Caco-2 (cell line): ENCODE results near the gene GNG7. TPM values are rescaled to one million over a fixed set of nuclear protein-coding genes. Genes with fewer than 3 reads are reported as not detected.
"Not testable (repeated sequence)": the region's sequence is repeated elsewhere in the genome, so short reads cannot be mapped to it uniquely, and the experiment has no call there.

Experiments
- BruUV-seq: library from RNA; stranded (reverse); fragments of 400-500 nt; replicated peaks from 2 replicates; lab custom pipeline; 2021; lab: Mats Ljungman, UMichigan
- CTCF ChIA-PET: fragments of 300-600 bp; sonication (Branson Sonifier 250); formaldehyde crosslinking; loops from one replicate; lab custom pipeline; 2022; ENCODE audit warnings: antibody characterized with exemption; lab: Charles Lee
- POLR2A ChIA-PET: fragments of 300-600 bp; sonication (Branson Sonifier 250); formaldehyde crosslinking; loops from one replicate; lab custom pipeline; 2022; ENCODE audit warnings: antibody characterized with exemption; lab: Charles Lee
- DNase-seq, 2 experiments: peaks; one replicate each; pipeline versions ENCODE4 v3.0.0 to v3.0.0-alpha.2; 2020 to 2022
- H3K27me3 ChIP-seq: replicated peaks from 2 replicates; pipeline ENCODE4 v1.6.0; 2011; ENCODE audit warnings: low read length; ENCODE audit not compliant: control insufficient read depth, insufficient read depth
- H3K36me3 ChIP-seq: 2 replicates; pipeline ENCODE4 v1.5.1; 2011; ENCODE audit warnings: low read length; ENCODE audit not compliant: control insufficient read depth, insufficient read depth
- H3K4me1 ChIP-seq: fragments of 250-450 bp; sonication (Bioruptor Pico); 2 replicates; pipeline ENCODE4 v1.5.1; 2020; ENCODE audit warnings: mild to moderate bottlenecking
- H3K4me3 ChIP-seq: 2 replicates; pipeline ENCODE4 v1.5.1; 2011; ENCODE audit warnings: low read depth, mild to moderate bottlenecking, control low read depth, low read length
- H3K9me3 ChIP-seq: fragments of 250-450 bp; sonication (Bioruptor Pico); 2 replicates; pipeline ENCODE4 v1.5.1; 2020; ENCODE audit warnings: mild to moderate bottlenecking, moderate library complexity
- H3K27ac Mint-ChIP-seq: one replicate; pipeline ENCODE4 v1.8.0; 2022; ENCODE audit warnings: mixed read lengths; ENCODE audit not compliant: unreplicated experiment
- H3K27me3 Mint-ChIP-seq: one replicate; pipeline ENCODE4 v1.8.0; 2022; ENCODE audit warnings: mixed read lengths; ENCODE audit not compliant: insufficient read depth, unreplicated experiment
- H3K36me3 Mint-ChIP-seq: one replicate; pipeline ENCODE4 v1.8.0; 2022; ENCODE audit warnings: mild to moderate bottlenecking, mixed read lengths; ENCODE audit not compliant: insufficient read depth, unreplicated experiment
- H3K4me1 Mint-ChIP-seq: one replicate; pipeline ENCODE4 v1.8.0; 2022; ENCODE audit warnings: low read depth, mixed read lengths; ENCODE audit not compliant: unreplicated experiment
- H3K4me3 Mint-ChIP-seq: one replicate; pipeline ENCODE4 v1.8.0; 2022; ENCODE audit warnings: mild to moderate bottlenecking, moderate library complexity, mixed read lengths; ENCODE audit not compliant: unreplicated experiment
- H3K9me3 Mint-ChIP-seq: one replicate; pipeline ENCODE4 v1.8.0; 2022; ENCODE audit warnings: mixed read lengths; ENCODE audit not compliant: unreplicated experiment
- intact Hi-C: fragments of 100-400 bp; cut with micrococcal nuclease; formaldehyde crosslinking; loops from one replicate; pipeline ENCODE4 v1.10.0; 2022; ENCODE audit not compliant: unreplicated experiment
- total RNA-seq: library from RNA; stranded (reverse); gene quantifications from 2 replicates; pipeline ENCODE4 v1.2.3, GENCODE V29; 2022
- TF ChIP-seq, protein P1 (sequence below), 2 experiments: fragments of 200-600 bp in 1 of 2; IDR thresholded peaks; 1 replicate in 1 of 2; 2 replicates in 1 of 2; pipeline versions ENCODE4 v1.5.1 to v1.8.0; 2011 to 2022; ENCODE audit warnings: antibody characterized with exemption in 1 of 2, control low read depth in 1 of 2, inconsistent platforms in 1 of 2, low read depth in 1 of 2, low read length in 1 of 2, mild to moderate bottlenecking in 1 of 2, moderate library complexity in 1 of 2; ENCODE audit not compliant: insufficient read depth in 1 of 2, severe bottlenecking in 1 of 2, unreplicated experiment in 1 of 2

The GNG7 gene
- total RNA-seq, 1 experiment from 2014 or later, result 0.43 TPM

DNA sequence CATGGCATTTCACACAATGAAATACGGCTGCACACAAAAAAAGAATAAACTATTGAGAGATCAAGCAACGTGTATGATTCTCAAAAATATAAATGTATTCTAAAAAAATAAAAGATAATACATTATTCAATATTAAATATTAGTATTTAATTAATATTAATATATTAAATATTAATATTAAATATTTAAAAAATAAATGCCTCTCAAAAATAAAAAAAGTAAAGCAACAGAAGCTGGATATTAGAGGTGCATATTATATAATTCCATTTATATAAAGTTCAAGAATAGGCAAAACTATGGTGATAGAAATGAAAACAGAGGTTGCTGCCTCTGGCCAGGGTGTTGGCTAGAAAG, 169.4 kb downstream of the GNG7 start:
- peaks cover 40% of the 10 kb centered on the region for H3K4me1 Mint-ChIP-seq
- Histone ChIP-seq H3K4me3 (no peak overlapping the region), H3K9me3 (no peaks in the 10 kb centered on the region; the same call in 1 of the 2 replicates), H3K36me3 (no peaks in the 10 kb centered on the region), H3K4me1 (peaks cover 55% of the 10 kb centered on the region), H3K27me3 (no peaks in the 10 kb centered on the region)
- intact Hi-C loops, result no loop called here
- TF ChIP-seq, protein P1, sequence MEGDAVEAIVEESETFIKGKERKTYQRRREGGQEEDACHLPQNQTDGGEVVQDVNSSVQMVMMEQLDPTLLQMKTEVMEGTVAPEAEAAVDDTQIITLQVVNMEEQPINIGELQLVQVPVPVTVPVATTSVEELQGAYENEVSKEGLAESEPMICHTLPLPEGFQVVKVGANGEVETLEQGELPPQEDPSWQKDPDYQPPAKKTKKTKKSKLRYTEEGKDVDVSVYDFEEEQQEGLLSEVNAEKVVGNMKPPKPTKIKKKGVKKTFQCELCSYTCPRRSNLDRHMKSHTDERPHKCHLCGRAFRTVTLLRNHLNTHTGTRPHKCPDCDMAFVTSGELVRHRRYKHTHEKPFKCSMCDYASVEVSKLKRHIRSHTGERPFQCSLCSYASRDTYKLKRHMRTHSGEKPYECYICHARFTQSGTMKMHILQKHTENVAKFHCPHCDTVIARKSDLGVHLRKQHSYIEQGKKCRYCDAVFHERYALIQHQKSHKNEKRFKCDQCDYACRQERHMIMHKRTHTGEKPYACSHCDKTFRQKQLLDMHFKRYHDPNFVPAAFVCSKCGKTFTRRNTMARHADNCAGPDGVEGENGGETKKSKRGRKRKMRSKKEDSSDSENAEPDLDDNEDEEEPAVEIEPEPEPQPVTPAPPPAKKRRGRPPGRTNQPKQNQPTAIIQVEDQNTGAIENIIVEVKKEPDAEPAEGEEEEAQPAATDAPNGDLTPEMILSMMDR (IDR thresholded peaks at IDR 0.05; ENCODE audit: insufficient read depth in 1 of 2, low read depth in 1 of 2, low read length in 1 of 2, severe bottlenecking in 1 of 2, unreplicated experiment in 1 of 2), result no peak
- ChIA-PET POLR2A (interaction anchor here (0.6 kb wide), 1 partner anchor 10 kb away, joined by 6 read pairs; no protein-coding TSS in a partner anchor), CTCF (interaction anchor here (1.4 kb wide), 1 partner anchor 10 kb away, joined by 4 read pairs; no protein-coding TSS in a partner anchor)
- no peak overlapping the region for H3K4me3 Mint-ChIP-seq
- H3K27ac Mint-ChIP-seq, result peak overlapping the region; percentile 34
- BruUV-seq, result no TSS peak
- H3K9me3 Mint-ChIP-seq, result no peaks in the 10 kb centered on the region
- H3K27me3 Mint-ChIP-seq, result no peaks in the 10 kb centered on the region
- H3K36me3 Mint-ChIP-seq, result peaks cover 10% of the 10 kb centered on the region
- DNase-seq, result no peak

DNA sequence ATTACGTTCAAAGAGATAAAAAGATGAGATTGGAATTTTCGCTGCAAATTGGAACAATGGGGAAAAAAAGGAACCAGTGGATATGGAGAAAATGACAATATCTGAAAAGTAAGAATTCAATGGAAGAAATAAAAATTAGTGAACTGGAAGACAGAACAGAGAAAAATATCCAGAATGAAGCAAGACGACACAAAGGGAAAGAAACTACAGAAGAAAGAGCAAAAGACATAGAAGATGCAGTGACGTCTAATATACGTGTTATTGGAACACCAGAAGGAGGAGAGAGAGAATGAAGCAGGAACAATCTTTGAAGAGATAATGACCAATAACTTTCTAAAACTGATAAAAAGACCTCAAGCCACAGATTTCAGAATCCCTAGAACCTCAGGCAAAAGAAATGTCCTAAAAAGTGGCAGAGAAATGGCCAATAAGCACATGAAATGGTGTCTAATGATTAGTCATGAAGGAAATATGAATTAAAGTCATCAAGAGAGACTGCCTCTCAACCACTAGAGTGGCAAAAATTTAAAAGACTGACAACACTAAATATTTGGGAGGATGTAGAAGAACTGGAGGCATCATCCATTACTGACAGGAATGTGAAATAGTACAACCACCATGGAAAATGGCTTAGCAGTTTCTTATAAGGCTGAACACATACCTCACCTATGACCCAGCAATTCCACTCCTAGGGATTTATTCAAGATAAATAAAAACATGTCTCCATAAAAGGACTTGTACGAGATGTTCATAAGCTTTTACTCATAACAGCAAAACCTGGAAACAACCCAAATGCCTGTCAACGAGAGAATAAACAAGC, 170.0 kb downstream of the GNG7 start:
- Mint-ChIP-seq H3K36me3 (peaks cover 10% of the 10 kb centered on the region), H3K27ac (peak overlapping the region; percentile 10), H3K9me3 (no peaks in the 10 kb centered on the region), H3K27me3 (no peaks in the 10 kb centered on the region), H3K4me3 (no peak overlapping the region), H3K4me1 (peaks cover 40% of the 10 kb centered on the region)
- Histone ChIP-seq H3K4me1 (peaks cover 60% of the 10 kb centered on the region), H3K9me3 (no peaks in the 10 kb centered on the region; the same call in 1 of the 2 replicates), H3K27me3 (no peaks in the 10 kb centered on the region), H3K4me3 (no peak overlapping the region), H3K36me3 (no peaks in the 10 kb centered on the region)
- no TSS peak for BruUV-seq
- ChIA-PET CTCF (no interaction called here), POLR2A (no interaction called here)
- intact Hi-C loops, result no loop called here
- no peak for DNase-seq
- TF ChIP-seq, protein P1 (IDR thresholded peaks at IDR 0.05; ENCODE audit: insufficient read depth in 1 of 2, low read depth in 1 of 2, low read length in 1 of 2, severe bottlenecking in 1 of 2, unreplicated experiment in 1 of 2), result no peak

DNA sequence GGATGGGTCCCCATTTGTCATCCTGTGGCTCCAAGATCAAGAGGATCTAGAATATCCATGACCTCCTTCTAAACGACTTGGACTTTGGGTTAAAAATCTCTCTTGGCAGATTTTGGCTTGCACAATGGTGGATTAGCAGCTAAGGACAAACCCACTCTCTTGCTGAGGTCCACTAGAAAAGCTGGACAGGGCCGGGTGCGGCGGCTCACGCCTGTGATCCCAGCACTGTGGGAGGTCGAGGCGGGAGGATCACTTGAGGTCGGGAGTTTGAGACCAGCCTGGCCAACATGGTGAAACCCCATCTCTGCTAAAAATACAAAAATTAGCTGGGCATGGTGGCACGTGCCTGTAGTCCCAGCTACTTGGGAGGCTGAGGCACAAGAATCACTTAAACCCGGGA, 172.6 kb downstream of the GNG7 start:
- not testable (repeated sequence) for H3K4me3 ChIP-seq, DNase-seq, H3K27me3 ChIP-seq, H3K36me3 ChIP-seq, H3K9me3 Mint-ChIP-seq, H3K27me3 Mint-ChIP-seq, H3K9me3 ChIP-seq, H3K36me3 Mint-ChIP-seq, H3K4me3 Mint-ChIP-seq
- ChIA-PET CTCF (interaction anchor here (0.7 to 2.0 kb wide), 4 partner anchors 11 to 384 kb away, joined by 3 to 8 read pairs (median 4); no protein-coding TSS in a partner anchor), POLR2A (interaction anchor here (0.6 to 3.0 kb wide), 3 partner anchors 12 to 54 kb away, joined by 3 to 30 read pairs (median 23); partner anchors contain the start of gene GADD45B)
- Mint-ChIP-seq H3K4me1 (peaks cover 30% of the 10 kb centered on the region), H3K27ac (peak overlapping the region; percentile 84)
- TSS peak; percentile 90 for BruUV-seq
- peaks cover 55% of the 10 kb centered on the region for H3K4me1 ChIP-seq
- intact Hi-C loops, result loop anchor here (1.0 to 5.0 kb wide), 2 partner anchors 49 to 53 kb away; partner anchors contain the start of gene GADD45B
